HEK293 (cell line): ENCODE measurements around the gene MOSMO.
A peak's percentile ranks its signal among the peaks of the same experiment; 100 is the strongest.

Source experiments
- SP2 ChIP-seq: fragments of 450-650 bp; formaldehyde crosslinking; IDR thresholded peaks from 2 replicates; pipeline ENCODE4 v1.5.1; 2016; ENCODE audit warnings: missing biosample characterization, missing genetic modification characterization
- ZNF274 ChIP-seq, 2 experiments: fragments of 200-500 bp in 1 of 2; fragments of 450-650 bp in 1 of 2; sonication (Bioruptor generic) in 1 of 2; formaldehyde crosslinking in 1 of 2; IDR thresholded peaks; 2 replicates each; pipeline versions ENCODE4 v1.5.1 to v1.6.1; 2014 to 2016; ENCODE audit warnings: borderline replicate concordance in 1 of 2, inconsistent platforms in 1 of 2, low read length in 1 of 2, missing biosample characterization in 1 of 2, missing genetic modification characterization in 1 of 2
- TF ChIP-seq, protein P1 (sequence below): fragments of 450-650 bp; formaldehyde crosslinking; IDR thresholded peaks from 2 replicates; pipeline ENCODE4 v1.5.1; 2016; ENCODE audit warnings: missing biosample characterization, missing genetic modification characterization
- TF ChIP-seq, protein P2 (sequence below): fragments of 450-650 bp; formaldehyde crosslinking; IDR thresholded peaks from 2 replicates; pipeline ENCODE4 v1.5.1; 2016; ENCODE audit warnings: missing biosample characterization, missing genetic modification characterization

DNA sequence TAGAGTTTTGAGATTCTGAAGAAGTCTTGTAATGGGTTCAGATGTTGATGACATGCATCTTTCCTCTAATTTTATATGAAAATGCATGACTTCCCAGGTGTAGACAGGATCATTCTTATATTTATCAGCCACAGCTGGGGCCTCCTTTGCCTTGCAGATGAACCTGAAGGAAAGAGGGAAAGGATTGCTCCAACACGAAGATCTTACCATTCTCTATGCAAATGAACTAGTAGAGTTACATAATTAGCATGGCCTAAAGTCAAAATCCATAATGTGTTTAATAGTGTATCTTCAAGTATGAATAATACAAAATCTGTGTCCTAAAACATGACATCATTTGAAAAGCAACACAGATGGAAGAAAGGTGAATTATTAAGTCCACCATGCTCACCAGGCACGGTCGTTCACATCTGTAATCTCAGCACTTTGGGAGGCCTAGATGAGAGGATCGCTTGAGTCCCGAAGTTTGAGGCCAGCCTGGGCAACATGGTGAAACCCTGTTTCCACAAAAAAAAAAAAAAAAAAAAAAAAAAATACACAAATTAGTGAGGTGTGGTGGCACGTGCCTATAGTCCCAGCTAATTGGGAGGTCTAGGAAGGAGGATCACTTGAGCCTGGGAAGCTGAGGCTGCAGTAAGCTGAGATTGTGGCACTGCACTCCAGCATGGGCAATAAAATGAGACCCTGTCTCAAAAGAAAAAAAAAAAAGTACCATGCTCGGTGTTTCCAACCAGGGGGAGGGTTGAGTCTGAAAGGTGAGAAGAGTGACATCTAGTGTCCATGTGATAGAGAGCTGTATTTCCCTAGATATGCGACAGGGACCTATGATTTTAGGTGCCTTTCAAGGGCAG is 90.7 kb downstream of the MOSMO start:
- TF ChIP-seq, protein P1, sequence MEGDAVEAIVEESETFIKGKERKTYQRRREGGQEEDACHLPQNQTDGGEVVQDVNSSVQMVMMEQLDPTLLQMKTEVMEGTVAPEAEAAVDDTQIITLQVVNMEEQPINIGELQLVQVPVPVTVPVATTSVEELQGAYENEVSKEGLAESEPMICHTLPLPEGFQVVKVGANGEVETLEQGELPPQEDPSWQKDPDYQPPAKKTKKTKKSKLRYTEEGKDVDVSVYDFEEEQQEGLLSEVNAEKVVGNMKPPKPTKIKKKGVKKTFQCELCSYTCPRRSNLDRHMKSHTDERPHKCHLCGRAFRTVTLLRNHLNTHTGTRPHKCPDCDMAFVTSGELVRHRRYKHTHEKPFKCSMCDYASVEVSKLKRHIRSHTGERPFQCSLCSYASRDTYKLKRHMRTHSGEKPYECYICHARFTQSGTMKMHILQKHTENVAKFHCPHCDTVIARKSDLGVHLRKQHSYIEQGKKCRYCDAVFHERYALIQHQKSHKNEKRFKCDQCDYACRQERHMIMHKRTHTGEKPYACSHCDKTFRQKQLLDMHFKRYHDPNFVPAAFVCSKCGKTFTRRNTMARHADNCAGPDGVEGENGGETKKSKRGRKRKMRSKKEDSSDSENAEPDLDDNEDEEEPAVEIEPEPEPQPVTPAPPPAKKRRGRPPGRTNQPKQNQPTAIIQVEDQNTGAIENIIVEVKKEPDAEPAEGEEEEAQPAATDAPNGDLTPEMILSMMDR (tag by site-specific recombination), result peak; percentile 84
- TF ChIP-seq SP2 (tag by site-specific recombination) (no peak), ZNF274 (IDR thresholded peaks at IDR 0.05; ENCODE audit: low read length) (no peak), ZNF274 (tag by site-specific recombination; IDR thresholded peaks at IDR 0.05; ENCODE audit: borderline replicate concordance) (no peak)
- TF ChIP-seq, protein P2, sequence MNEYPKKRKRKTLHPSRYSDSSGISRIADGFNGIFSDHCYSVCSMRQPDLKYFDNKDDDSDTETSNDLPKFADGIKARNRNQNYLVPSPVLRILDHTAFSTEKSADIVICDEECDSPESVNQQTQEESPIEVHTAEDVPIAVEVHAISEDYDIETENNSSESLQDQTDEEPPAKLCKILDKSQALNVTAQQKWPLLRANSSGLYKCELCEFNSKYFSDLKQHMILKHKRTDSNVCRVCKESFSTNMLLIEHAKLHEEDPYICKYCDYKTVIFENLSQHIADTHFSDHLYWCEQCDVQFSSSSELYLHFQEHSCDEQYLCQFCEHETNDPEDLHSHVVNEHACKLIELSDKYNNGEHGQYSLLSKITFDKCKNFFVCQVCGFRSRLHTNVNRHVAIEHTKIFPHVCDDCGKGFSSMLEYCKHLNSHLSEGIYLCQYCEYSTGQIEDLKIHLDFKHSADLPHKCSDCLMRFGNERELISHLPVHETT, result 0 out of 2 replicates have a peak, but pooled peaks have one; percentile 39
